ENCODE data around the gene SNU13.

SNU13 gene

DNA sequence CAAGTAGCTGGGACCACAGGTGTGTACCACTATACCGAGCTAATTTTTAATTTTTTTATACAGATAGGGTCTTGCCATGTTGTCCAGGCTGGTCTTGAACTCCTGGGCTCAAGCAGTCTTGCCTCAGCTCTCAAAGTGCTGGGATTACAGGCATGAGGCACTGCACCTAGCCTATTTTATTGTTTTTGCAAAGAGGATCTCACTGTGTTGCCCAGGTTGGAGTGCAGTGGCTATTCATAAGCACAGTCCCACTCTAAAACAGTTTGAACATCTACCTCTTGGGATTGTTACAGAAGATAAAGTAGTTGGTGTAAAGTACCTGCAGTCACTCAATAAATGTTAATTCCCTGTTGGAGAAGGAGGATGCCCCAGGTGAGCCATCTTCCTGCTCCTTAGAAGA, 38.4 kb downstream of the SNU13 start:
- in situ Hi-C loops (cut with HindIII; ENCODE audit: low sequenced_read_pairs), result loop anchor here (5.0 kb wide), 1 partner anchor 33 kb away; no protein-coding TSS in a partner anchor

DNA sequence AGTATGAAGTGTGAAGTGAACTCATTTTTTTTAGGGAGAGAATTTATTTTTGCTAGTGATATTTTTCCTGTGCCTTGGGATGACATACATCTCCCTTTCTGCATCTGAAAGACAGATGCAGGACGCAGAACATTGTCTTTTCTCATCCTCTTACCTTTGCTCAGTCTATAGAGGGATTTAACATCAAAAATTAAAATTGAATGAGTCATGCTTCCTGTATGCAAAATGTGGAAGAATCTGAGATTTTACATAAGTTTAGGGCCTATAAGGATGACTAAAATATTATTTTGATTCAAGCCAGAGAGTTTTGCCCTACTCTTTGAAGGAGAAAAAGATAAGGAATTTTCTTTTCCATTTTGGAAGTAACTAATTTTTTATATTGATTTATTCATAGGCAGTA, 40.2 kb downstream of the SNU13 start:
- in situ Hi-C loops (cut with HindIII; ENCODE audit: low sequenced_read_pairs), result no loop called here
- TF ChIP-seq, protein P1, sequence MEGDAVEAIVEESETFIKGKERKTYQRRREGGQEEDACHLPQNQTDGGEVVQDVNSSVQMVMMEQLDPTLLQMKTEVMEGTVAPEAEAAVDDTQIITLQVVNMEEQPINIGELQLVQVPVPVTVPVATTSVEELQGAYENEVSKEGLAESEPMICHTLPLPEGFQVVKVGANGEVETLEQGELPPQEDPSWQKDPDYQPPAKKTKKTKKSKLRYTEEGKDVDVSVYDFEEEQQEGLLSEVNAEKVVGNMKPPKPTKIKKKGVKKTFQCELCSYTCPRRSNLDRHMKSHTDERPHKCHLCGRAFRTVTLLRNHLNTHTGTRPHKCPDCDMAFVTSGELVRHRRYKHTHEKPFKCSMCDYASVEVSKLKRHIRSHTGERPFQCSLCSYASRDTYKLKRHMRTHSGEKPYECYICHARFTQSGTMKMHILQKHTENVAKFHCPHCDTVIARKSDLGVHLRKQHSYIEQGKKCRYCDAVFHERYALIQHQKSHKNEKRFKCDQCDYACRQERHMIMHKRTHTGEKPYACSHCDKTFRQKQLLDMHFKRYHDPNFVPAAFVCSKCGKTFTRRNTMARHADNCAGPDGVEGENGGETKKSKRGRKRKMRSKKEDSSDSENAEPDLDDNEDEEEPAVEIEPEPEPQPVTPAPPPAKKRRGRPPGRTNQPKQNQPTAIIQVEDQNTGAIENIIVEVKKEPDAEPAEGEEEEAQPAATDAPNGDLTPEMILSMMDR (IDR thresholded peaks at IDR 0.05; ENCODE audit: low read depth, low read length, missing control alignments), result no peak
- H3K4me3 ChIP-seq (ENCODE audit: low read depth, low read length), result no peak overlapping the region
- DNase-seq (ENCODE audit: low read depth), result no peak

More for the DNA sequence above, 38.4 kb downstream of the SNU13 start:
- TF ChIP-seq, protein P1 (IDR thresholded peaks at IDR 0.05; ENCODE audit: low read depth, low read length, missing control alignments), result no peak
- DNase-seq (ENCODE audit: low read depth), result no peak
- H3K4me3 ChIP-seq (ENCODE audit: low read depth, low read length), result no peak overlapping the region

DNA sequence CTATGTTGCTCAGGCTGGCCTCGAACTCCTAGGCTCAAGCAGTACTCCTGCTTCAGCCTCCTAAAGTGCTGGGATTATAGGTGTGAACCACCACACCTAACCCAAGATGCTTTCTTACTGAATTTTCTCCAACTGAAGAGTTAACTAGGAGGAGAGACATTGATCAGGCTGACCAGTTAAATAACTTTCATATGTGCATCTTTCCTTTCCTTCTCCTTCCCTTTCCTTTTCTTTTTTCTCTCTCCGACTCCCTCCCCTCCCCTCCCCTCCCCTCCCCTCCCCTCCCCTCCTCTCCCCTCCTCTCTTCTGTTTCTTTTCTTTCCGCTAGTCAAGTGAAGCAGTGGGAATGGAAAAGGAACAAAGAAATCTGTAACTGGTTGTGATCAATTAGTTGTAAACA, 40.9 kb downstream of the SNU13 start:
- no peak for DNase-seq (ENCODE audit: low read depth)
- TF ChIP-seq, protein P1 (IDR thresholded peaks at IDR 0.05; ENCODE audit: low read depth, low read length, missing control alignments), result no peak
- in situ Hi-C loops (cut with HindIII; ENCODE audit: low sequenced_read_pairs), result no loop called here
- H3K4me3 ChIP-seq (ENCODE audit: low read depth, low read length), result no peak overlapping the region

DNA sequence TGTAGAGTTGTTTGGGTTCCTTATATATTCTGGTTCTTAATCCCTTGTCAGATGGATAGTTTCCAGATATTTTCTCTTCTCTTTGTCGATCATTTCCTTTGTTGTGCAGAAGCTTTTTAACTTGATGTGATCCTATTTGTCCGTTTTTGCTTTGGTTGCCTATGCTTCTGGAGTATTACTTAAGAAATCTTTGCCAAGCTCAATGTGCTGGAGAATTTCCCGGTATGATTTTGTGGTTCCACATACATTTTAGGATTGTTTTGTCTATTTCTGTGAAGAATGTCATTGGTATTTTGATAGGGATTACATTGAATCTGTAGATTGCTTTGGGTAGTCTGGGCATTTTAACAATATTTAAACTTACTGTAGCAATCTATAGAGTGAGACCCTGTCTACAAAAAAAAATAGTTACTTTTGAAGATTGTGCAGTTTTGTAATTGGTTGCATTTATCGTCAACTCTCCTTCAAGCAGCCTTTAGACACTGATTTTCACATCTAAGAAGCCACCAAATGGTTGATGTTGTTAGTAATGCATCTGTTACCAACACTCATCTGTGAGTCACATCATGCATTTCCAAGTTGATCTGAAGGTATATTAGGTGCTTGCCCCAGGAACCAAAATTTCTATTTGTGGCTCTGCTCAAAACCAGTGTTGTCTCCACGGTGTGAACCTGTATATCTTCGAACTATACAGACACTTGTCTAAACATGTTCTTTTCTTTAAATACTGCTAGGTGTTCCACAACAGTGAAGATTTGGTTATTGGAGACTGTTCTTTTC, 46.1 kb downstream of the SNU13 start:
- in situ Hi-C loops (cut with HindIII; ENCODE audit: low sequenced_read_pairs), result no loop called here
- no peak overlapping the region for H3K4me3 ChIP-seq (ENCODE audit: low read depth, low read length)
- TF ChIP-seq, protein P1 (IDR thresholded peaks at IDR 0.05; ENCODE audit: low read depth, low read length, missing control alignments), result no peak
- DNase-seq (ENCODE audit: low read depth), result no peak

DNA sequence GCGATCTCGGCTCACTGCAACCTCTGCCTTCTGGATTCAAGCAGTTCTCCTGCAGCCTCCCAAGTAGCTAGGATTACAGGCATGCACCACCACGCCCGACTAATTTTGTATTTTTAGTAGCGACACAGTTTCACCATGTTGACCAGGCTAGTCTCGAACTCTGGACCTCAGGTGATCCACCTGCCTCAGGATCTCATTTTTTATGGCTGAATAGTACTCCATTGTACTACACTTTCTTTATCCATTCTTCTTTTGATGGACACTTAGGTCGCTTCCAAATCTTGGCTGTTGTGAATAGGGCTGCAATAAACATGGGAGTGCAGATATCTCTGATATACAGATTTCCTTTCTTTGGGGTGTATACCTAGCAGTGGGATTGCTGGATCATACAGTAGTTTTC, 46.8 kb downstream of the SNU13 start:
- in situ Hi-C loops (cut with HindIII; ENCODE audit: low sequenced_read_pairs), result no loop called here
- TF ChIP-seq, protein P1 (IDR thresholded peaks at IDR 0.05; ENCODE audit: low read depth, low read length, missing control alignments), result no peak
- no peak overlapping the region for H3K4me3 ChIP-seq (ENCODE audit: low read depth, low read length)
- DNase-seq (ENCODE audit: low read depth), result no peak

DNA sequence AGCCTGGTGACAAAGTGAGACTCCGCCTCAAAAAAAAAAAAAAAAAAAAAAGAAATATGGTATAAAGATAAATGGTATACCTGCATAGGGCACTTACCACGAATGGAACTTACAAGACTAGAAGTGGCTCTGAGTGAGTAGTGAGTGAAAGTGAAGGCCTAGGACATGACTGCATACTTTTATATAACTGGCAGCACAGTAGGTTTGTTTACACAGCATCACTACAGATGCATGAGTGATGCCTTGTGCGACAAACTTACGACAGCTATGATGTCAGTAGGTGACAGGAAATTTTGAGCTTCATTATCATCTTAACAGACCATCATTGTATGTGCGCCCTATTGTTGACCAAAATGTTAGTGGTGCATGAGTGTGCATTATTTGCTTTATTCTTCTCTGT, 49.9 kb downstream of the SNU13 start:
- TF ChIP-seq, protein P1 (IDR thresholded peaks at IDR 0.05; ENCODE audit: low read depth, low read length, missing control alignments), result no peak
- H3K4me3 ChIP-seq (ENCODE audit: low read depth, low read length), result no peak overlapping the region
- no peak for DNase-seq (ENCODE audit: low read depth)
- in situ Hi-C loops (cut with HindIII; ENCODE audit: low sequenced_read_pairs), result no loop called here

Data from astrocyte of the cerebellum (primary cell).